ENCODE results near the gene VWA1.
"Not testable (repeated sequence)": the region's sequence is repeated elsewhere in the genome, so short reads cannot be mapped to it uniquely, and the experiment has no call there.

Gene VWA1

DNA sequence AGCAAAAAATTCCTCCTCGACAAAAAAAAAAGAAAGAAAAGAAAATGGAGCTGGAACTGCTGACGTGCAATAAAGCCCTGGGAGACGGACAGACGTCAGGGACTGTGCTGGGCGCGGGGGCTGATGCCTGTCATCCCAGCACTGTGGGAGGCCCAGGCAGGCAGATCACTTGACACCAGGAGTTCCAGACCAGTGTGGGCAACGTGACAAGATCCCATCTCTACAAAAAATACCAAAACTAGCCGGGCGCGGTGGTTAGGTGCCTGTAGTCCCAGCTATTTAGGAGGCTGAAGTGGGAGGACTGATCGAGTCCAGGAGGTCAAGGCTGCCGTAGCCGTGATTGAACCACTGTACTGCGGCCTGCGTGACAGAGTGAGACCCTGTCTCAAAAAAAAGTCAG is 10.8 kb upstream of the VWA1 start:
- DNase-seq, result no peak

GRCh38 chr1:1425426-1425752 is 10.1 kb upstream of the VWA1 start:
- no peak for DNase-seq

- DNase-seq, result no peak
Observed at GRCh38 chr1:1425753-1426495, 9.6 kb upstream of the VWA1 start.

DNA sequence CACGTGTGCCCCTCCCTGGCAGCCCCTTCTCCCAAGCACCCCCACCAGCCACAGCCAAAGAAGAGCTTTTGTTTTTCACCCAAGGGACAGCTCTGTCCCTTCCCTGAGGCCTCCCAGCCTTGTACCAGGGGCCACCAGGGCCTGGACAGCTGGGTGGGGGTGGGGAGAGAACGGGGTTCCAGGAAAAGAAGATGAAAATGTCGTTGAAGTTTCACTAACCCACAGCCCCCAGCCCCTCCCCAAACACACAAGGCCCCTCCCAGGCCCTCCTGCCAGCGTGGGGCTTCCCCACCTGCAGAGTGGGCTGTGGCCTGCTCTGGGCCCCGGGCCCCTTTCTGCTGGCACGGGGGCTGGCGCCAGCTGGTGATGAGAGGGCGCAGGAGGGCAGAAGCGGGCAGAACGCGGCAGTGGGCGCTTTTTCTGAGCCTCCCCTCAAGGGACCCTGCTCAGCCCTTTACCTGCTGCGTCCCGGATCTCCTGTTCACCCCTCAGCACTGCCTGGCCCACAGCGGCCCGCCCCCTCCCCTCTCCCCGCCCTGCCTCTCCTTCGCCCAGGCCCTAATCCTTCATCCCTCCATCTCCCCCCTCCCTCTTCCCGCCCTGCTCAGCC is 8.9 kb upstream of the VWA1 start:
- DNase-seq, result no peak

GRCh38 chr1:1427106-1427819 is 8.2 kb upstream of the VWA1 start:
- DNase-seq, result no peak

DNA sequence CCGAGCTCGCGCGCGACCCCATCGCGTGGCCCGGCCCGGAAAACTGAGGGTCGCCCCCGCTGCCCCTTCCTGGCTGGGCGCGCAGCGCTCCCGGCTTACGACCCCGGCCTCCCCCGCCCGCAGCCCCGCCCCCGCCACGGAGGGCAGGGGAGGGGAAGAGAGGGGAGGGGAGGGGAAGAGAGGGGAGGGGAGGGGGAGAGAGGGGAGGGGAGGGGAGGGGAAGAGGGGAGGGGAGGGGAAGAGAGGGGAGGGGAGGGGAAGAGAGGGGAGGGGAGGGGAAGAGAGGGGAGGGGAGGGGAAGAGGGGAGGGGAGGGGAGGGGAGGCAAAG is 7.7 kb upstream of the VWA1 start:
- no peak for DNase-seq

DNA sequence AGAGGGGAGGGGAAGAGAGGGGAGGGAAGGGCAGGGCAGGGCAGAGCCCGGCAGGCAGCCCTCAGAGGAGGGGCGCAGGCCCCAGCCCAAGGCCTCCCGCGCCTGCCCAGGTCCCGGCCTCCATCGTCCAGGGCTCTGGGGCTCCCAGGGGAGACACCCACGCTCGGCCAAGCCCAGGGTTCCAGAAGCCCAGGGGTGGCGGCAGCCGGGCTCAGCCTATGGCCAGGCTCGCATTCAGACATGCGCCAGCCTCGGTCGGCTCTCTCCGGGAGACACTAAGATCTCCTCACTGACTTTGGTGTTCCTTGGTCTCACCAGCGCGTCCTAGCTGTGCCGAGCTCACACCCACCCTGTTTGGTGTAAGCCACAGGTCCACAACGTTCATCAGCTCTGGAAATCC is 7.3 kb upstream of the VWA1 start:
- no peak for DNase-seq

DNA sequence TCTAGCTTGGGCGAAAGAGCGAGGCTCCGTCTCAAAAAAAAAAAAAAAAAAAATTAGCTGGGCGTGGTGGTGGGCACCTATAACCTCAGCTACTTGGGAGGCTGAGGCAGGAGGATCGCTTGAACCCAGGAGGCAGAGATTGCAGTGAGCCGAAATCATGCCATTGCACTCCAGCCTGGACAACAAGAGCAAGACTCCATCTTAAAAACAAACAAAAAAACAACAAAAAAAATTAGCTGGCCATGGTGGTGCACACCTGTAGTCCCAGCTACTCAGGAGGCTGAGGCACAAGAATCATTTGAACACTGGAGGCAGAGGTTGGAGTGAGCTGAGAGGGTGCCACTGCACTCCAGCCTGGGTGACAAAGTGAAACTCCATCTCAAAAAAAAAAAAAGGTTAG is 6.5 kb upstream of the VWA1 start:
- not testable (repeated sequence) for DNase-seq

- no peak for DNase-seq
Observed at GRCh38 chr1:1429671-1430073, 5.8 kb upstream of the VWA1 start.

DNA sequence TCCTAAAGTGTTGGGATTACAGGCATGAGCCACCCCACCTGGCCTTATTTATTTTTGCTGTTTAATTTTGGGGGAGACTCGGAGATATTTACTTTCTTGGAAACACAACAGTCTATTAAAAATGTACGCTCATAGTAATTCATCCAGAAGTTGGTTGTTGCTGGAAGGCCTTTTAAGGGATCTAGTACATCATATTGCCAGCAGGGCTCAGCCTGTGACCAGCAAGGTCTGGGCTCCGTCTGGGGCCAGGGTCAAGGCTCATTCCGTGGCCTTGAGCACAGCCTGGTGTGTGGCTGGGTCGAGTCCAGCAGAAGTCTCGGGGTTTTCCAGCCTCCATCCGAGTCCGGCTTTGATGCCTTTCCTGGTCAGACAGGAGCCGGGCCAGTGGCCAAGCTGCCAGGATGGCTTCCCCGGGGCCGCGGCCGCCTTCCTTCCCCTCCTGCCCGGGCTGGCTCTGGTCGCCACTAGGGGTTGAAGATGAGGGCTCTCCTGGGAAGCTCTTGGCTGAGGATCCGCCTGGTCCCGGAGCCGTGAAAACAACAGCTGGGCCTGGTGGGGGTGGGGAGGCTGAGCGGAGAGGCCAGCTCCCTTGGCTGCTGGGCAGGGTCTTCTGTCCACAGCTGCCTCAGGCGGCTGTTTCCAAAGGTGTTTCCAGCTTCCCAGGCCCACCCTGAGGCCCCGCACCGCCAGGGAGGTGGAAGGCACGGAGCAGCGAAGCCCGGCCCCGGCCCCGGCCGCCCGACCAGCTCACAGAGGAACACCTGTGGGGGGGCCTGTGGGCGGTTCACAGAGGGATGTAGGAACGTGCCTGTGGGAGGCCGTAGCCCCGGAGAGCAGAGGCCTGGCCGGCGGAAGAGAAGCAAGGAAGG is 5.1 kb upstream of the VWA1 start:
- DNase-seq, result peak; percentile 66

DNA sequence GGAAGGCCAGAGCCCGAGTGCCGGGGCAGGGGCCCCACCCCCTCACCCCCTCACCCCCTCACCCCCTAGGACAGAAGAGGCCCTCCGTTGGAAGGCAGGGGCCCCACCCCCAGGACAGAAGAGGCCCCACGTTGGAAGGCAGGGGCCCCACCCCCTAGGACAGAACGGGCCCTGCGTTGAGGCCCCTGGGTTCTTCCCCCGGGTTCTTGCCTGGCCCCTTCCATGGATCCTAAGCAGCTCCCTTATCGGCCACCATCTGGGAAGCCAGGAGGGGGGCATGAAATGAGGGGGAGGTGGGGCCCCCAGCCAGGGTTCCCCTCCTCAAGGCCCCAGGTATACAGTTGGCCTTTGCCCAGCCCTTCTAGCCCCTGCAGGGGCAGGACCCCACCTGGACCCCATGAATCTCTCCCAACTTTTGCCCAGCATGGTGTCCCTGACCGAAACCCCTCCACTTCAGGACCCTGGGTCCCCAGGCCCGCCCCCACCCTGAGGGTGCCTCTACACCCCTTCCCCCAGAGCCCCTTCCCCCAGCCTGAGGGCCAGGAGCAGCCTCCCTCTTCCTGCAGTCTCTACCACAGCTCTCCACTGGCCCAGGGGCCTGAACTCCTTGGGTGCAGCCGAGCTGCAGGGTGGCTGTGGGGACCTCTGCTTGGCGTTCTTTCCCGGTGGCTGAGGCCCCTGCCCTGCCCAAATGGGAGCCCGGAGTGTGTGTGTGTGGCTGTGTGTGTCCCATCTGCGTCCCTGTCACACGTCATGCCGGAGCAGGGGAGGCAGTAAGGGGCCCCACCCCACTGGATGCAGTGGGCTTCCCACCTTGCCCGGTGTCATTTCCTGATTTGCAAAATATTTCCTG is 4.3 kb upstream of the VWA1 start:
- DNase-seq, result no peak

DNA sequence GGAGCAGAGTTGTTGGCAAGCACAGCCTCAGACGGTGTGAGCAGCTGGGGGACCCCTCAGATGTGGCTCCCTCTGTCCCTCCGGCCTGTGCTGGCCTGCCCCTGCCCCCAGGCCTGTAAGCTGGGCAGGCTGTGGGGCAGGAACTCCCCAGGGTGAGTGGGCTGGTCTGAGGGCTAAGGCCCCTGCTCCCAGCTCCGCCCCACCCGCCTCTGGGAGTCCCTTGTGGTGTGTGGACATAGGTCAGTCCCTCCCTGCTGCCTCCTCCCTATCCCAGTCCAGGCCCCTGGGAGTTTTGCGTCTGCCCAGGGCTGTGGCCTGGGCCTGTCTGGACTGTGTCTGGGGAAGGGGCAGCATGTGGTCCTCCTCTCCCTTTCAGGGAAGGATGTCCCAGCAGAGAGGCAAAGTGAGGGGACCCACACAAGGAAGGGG is 3.6 kb upstream of the VWA1 start:
- DNase-seq, result no peak

DNA sequence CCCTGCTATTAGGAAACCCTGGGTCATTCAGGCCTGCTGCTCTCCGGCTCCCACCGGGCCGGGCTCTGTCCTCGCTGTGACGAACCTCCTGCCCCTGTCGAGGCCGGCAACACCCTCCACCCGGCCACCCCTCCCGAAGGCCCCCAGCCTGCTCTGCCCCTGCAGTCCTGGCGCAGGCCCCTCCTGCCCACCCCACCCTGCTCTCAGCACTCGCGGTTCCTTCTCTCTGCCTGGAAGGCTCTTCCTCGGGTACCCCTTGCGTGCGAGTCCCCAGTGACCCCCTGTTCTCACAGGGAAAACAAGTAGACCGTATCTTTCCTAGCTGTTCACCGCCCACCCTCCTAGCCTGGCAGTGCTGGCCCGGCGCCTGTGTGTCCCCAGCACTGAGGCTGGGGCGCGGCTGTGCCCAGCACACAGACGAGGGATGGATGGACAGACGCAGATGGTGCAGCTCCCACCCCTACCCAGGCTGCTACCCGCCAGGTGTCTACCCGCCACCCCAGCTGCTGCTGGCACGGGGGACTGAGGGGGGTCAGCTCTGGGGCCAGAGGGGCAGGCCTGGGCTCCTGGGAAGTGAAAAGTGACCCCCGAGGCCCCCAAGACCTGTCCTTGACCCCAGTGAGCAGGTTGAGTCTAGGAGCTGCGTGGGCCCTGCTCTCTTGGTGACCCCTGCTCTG is 3.1 kb upstream of the VWA1 start:
- DNase-seq, result no peak

DNA sequence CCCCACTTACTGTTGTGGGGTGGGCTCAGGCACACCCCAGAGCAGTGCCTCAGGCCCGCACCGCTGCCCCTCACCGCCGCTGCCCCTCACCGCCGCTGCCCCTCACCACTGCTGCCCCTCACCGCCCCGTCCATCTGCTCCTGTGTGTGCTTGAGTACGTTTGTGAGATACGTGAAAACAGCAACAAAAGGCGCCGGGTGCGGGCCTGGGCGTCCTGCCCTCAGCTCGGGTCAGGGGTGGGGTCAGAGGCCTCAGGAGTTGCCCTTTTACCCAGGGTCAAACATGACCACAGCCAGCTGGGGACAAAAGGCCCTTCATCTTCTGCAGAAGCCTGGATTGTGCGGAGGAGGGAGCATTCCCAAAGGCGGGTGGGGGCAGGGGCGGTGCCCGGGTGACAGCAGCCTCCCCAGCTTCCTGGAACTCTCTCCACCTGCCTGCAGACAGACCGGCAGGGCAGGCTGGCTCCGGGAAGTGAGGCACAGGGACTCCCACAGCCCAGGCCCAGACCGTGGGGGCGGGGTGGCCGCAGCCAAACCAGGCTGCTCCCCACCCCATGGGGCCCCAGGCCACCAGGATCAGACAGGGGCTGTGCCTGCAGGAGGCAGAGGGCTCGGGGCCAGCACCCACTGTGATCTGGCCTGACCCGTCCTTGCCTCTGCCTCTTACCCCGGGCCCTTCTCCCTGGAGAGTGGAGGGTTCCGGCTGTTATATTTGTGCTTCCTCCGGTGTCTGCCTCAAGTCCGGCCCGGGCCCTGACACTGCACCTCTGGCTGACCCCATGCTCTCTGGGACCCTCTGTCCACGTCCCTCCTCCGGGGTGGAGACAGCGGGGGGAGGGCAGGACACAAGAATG is 2.3 kb upstream of the VWA1 start:
- peak; percentile 43 for DNase-seq

GRCh38 chr1:1433804-1434130 is 1.7 kb upstream of the VWA1 start:
- no peak for DNase-seq

GRCh38 chr1:1434131-1434823 is 1.2 kb upstream of the VWA1 start:
- DNase-seq, result peak; percentile 17

- no peak for DNase-seq
Observed at GRCh38 chr1:1434824-1435105, 725 bp upstream of the VWA1 start.

GRCh38 chr1:1435911-1436629 is 580 bp downstream of the VWA1 start:
- DNase-seq, result no peak

GRCh38 chr1:1436630-1437032 is 1.1 kb downstream of the VWA1 start:
- DNase-seq, result no peak
